GM12892 (cell line): ENCODE results near the gene ABHD14A.

Experiments
- POLR2A ChIP-seq: IDR thresholded peaks from 2 replicates; pipeline ENCODE4 v1.6.1; 2011; ENCODE audit warnings: low read depth, low read length, control low read depth
- POLR2AphosphoS5 ChIP-seq: IDR thresholded peaks from 2 replicates; pipeline ENCODE4 v1.6.1; 2011; ENCODE audit warnings: low read depth, low read length, control low read depth
- TAF1 ChIP-seq: IDR thresholded peaks from 2 replicates; pipeline ENCODE4 v1.6.1; 2011; ENCODE audit warnings: low read depth, mild to moderate bottlenecking, control low read depth, low read length, borderline replicate concordance

DNA sequence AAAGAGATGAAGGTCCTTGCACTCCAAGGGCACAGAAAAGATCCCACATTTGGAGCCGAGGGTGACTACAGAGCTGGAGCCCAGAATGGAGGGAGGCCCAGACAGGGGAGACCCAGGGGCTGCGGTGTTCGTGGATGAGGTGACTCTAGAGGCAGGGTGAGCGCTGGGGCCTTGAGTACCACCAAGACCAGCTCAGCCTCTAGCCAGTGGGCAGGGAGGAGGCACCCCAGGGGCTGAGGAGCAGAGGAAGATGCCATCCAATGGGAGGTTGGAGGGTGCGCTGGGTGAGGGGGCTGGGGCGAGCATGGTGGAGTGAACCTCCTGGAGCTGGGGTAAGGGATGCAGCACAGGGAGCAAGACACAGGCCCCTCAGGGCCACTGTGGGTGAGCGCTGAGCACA lies 46.4 kb upstream of the ABHD14A start:
- TF ChIP-seq POLR2AphosphoS5 (no peak), POLR2A (no peak), TAF1 (no peak)
